ENCODE data around the gene EFNB1. TPM values are rescaled to one million over a fixed set of nuclear protein-coding genes. Genes with fewer than 3 reads are reported as not detected.

The EFNB1 gene
- 37.9 and 51.3 TPM in 2 replicates for total RNA-seq

GRCh38 chrX:68828740-68829581 lies at the start of gene EFNB1:
Gene EFNB1 (plus strand): TSS chrX:68829021. CDS start chrX:68829777, 756 bp downstream.

Other genes with a start within 250 kb of the EFNB1 start
- gene STARD8, start 181.4 kb upstream of the EFNB1 start, total RNA-seq = 5.0 and 8.0 TPM in 2 replicates